GM18867 (cell line): ENCODE measurements around the gene EFNB2.

Source experiments
- ATAC-seq: cut with Tn5 transposase; IDR thresholded peaks from one replicate; pipeline ENCODE4 v1.9.1; 2021; ENCODE audit warnings: mild to moderate bottlenecking, moderate library complexity; ENCODE audit not compliant: unreplicated experiment

EFNB2 gene, protein sequence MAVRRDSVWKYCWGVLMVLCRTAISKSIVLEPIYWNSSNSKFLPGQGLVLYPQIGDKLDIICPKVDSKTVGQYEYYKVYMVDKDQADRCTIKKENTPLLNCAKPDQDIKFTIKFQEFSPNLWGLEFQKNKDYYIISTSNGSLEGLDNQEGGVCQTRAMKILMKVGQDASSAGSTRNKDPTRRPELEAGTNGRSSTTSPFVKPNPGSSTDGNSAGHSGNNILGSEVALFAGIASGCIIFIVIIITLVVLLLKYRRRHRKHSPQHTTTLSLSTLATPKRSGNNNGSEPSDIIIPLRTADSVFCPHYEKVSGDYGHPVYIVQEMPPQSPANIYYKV

DNA sequence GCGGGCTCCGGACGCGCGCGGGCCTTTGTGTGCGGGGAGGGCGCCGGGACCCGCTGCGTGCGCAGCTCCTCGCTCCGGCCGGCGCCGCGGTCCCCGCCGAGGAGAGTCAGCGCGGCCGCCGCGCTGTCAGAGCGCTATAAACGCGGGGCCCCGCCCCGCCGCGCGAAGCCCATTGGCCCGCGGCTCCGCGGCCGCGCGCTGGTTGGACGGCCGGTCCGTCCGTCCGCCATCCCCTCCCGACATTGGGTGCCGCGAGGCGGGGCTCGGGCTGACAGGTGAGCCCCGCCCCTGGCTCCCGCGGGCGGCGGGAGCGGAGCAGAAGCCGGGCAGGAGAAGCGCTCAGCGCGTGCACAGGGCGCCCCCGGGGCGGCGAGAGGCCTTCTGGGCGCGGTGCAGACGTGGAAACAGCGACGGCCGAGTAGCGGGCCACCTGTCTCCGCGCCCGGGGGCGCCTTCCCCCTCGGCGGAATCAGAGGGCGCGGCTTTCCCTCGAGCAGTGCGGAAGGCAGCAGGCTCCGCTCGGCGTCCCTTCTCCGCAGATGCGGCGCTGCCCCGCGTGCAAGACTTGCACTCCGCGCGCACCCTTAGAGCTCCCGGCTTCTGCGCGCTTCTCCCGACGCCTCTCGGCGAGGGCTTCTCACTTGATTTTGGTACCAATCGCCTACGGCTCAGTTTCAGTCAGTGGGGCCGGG lies at the start of gene EFNB2:
Gene EFNB2 (minus strand): TSS at position 111 of the 692 bp plus-strand sequence. CDS start 698 bp downstream, outside the sequence.
- ATAC-seq = peak; percentile 97

DNA sequence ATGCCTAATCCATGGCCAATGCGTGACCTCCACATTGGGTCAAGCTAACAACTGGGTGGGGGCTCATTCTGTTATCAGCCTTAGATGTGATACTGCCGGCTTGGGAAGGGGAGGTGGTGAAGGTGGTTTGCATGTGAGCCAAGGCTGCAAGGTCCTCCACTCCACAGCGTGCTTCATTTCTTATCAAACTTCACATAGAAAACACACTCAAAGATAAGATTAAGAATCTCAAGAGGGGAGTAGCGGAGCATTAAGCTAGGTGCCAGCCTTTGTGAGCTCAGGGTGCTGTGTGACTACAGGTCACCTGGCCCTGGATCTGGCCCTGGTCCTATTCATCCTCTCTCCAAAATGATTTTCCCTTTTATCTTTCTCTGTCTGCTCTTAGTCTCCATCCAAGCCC lies 45.8 kb upstream of the EFNB2 start:
- no peak for ATAC-seq

DNA sequence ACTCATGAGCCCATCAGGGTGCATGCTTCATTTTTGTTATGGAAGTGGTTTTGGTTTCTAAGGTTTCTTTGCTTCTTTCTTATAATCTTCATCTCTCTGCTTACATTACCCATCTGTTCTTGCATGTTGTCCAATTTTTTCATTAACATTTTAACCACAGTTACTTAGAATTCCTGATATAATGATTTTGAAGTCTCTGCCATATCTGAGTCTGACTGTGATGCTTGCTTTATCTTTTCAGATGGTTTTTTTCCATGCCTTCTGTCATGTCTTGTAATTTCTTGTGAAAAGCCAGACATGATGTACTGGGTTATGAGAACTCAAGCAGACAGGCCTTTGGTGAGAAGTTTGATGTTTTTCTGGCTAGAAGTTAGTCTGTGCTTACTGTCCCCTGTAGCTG lies 40.4 kb upstream of the EFNB2 start:
- ATAC-seq = no peak

DNA sequence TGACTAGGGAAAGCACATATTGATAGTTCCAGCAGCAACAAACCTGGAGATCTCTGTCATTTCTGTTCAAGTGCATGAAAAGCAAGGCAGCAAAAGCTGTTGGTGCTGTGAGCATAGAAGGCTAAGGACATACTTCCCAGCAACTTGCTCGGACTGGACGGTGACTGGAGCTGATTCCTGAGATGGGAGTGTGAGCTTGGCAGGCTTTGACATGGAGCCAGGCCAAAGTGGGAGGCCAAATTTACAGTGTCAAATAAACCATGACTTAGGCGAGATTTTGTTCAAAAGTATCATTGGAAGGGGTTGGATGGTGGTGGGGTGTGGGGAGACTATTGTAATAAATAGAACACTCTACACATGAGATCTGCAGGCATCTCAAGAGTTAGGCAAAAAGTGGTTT lies 38.4 kb upstream of the EFNB2 start:
- no peak for ATAC-seq

DNA sequence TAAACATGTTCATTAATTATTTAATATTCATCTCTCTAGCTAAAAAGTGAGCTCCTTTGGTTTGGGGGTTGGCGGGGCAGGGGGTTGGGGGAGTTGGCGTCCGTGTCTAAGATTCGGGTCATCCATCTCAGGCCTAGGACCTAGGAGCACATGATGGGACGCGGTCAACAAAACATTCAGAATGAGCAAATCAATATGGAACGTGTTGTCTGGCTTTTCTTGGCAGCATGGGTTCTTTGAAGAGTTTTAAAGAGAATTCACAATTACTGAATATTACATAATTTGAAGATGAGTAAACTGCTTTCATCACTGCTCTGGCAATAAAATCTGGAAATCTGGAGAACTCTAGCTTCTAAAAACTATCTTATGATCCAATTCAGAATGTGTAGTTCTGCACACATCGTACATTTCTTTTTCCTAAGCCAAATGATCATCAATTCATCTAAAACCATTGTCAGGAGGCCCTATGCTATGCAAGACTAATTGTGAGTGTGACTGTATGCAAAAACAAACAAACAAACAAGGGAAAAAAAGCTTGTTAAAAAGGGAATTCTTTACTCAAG lies 37.9 kb upstream of the EFNB2 start:
- ATAC-seq = no peak

DNA sequence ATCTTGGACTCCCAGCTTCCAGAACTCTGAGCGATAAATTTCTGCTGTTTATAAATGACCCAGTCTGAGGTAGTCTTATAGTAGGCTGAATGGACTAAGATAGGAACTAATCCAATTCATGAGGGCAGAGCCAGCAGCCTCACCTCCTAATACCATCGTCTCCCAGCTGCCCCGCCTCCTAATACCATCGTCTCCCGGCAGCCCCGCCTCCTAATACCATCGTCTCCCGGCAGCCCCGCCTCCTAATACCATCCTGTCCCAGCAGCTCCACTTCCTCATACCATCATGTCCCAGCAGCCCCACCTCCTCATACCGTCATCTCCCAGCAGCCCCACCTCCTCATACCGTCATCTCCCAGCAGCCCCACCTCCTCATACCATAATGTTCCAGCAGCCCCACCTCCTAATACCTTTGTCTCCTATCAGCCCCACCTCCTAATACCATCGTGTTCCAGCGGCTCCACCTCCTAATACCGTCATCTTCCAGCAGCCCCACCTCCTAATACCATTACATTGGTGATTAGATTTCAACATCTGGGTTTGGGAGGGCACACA lies 34.9 kb upstream of the EFNB2 start:
- ATAC-seq = peak; percentile 39

DNA sequence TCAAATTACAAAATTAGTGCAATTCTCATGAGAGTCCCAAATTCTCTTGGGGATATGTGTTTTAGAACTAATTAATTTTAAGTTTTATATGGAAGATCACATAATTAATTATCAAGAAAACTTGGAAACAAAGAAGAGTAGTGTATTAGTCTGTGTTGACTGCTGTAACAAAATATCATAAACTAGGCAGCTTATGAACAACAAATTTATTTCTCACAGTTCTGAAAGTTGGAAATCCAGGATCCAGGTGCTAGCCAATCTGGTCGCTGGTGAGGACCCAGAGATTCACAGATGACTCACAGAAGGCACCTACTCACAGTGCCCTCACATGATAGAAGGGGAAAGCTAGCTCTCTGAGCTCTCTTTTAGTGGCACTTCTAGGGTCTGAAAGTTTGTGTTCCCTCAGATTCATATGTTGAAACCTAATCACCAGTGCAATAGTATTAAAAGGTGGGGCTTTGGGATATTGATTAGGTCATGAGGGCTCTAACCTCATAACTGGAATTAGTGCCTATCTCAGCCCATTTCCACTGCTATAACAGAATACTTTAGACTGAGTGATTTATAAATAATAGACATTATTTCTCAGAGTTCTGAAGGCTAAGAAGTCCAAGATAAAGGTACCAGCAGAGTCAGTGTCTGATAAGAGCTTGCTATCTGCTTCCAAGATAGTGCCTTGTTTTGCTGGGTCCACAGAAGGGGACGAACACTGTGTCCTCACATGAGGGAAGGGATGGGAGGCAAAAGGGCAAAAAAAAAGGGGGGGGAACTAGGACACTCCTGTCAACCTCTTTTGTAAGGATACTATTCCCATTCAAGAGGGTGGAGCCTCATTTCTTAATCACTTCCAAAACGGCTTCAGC lies 34.0 kb upstream of the EFNB2 start:
- no peak for ATAC-seq

DNA sequence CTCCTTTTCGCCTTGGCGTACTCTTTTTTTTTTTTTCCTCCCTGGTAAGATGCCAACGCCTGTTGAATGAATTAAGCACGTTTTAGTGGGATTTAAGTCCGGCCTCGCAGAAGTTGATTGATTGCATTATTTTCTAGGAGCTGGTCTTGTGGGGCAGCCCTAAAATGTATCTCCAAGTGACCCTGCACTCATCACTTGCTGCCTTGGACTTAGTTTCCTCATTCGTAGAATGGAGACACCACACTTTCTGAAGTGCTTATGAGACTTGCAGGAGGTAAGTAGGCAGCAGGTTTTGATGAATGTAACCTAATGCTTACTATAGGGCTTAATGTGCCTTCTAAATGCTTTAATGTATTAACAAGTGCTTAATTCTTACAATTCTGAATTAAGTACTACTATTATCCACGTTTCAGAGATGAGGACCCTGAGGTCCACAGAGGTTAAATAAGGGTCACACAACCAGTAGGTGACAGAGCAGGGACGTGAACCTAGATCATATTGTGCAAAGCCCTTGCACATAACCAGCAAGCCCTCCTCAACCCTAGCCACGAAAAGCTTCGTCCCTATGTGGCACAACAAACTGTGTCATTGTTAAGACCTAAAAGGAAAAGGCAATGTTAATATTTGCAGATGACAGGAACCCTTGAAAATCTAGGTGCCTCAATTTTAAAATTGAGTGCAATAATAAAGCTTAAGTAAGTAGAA lies 33.0 kb upstream of the EFNB2 start:
- ATAC-seq = peak; percentile 34

DNA sequence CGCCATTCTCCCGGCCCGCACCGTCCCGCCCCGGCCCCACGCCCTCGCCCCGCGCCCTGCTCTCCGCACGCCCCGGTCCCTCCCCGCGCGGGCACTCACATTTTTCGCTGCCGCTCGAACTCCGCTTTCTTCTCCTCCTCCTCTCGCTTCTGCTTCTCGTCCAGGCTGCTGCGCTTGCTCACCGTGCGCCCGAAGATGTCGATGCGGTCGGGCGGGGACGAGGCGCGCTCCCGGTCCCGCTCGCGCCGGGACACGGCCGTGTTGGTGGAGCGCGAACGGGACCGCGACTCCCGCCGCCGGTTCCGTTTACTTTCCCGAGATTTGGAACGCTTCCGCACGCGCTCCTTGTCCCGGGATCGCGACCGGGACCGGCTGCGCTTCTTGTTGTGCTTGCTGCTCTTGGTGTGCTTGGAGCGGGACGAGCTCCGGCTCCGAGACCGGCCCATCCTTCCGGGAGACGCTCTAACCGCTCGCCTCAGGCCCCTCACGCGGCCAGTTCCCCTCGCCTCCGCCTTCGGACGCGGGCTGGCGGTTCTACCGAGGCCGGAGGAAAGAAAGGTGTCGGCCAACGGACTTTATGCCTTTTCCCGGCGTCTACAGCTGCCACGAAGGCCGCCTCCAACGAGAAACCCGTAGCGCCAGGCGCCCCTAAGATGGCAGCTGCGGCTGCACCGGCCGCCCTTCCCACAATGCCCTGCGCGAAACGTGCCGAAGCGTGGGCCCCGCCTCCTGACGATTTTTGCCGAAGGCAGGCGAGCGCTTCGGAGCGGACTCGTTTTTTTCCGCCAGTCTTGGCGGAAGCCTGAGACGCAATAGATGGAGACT lies 32.2 kb upstream of the EFNB2 start, which contains the start of gene ARGLU1:
Gene ARGLU1 (minus strand): TSS at position 664 of the 825 bp plus-strand sequence. CDS start 218 bp downstream, at position 446.
- ATAC-seq = peak; percentile 68

DNA sequence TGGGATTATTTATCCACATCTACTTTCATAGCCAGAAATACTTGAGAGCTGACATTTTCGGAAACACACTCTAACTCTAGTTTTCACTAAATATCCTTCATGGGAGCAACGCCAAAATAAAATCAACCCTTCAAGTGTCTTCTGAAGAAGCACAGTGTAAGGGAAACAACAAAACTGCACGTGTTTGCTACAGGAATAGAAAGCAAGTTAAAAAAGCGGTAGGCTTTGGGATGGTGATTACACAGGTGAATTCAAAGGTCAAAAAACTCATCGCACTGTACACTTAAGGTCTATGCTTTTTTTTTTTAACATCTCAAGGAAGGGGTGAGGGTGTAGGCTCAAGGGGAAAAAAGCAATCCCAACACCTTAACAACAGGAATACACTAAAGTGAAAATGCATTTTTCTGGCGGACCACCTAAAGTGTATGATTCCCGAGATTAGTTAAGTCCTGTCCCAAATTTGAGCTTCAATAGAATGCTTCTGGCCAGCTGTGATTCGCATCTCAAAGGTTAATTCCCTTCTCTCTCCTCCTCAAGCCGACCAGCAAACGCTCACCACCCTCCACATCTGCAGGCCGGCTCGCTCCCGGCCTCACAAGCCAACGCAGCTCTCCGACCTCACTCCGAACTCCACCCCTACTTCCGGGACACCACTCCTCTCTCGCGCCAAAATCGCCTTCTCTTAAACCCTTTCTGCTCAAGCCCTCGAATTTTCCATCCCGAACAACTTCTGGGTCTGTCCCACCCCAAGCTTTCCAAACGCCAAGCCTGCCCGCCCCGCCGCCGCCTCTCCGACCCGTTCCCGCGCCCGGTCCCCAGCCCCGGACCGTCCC lies 31.4 kb upstream of the EFNB2 start:
- peak; percentile 42 for ATAC-seq

DNA sequence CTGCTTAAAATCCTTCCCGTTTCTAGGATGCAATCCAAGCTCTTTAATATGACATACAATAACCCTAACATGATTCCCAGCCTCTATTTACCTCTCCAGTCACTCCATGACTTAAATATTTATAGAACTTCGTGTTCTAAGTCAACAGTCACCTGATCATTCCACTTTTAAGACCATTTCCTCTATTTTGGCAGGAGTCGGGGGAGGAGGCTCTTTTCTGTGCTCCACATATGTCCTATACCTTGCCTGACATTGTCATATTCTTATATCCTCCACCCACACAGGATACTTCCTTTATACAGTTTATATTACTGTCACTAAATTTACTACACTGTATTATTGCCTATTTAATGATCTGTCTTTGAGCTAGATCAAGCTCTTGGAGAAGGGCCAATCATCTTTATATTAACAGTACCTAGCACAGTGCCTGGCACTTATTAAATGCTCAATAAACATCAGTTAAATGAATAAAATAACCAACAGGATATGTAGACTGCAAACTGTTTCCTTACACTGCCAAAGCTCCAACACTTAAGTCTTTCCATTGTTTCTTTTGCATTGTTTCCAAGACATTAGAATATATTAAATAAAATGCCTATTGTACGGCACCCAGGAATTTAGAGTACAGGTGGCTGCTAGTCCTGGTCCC lies 29.8 kb upstream of the EFNB2 start:
- ATAC-seq = no peak

DNA sequence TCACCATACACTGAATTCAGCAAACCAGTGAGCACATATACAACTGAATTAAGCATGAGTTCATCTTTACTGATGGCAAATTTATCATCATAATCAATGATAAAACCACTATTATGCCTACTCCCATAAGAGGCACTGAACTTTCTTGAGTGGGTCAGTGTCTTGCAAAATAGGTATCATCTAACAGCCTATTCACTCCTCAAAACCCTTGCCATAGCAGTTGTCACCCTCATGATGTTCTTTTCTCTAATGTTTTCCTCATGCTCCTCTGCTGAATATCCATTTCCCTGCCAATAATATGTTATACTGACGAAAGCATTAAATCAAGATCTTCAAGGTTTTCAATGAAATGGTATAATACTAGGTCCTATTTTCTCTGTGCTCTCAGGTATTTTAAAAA lies 26.8 kb upstream of the EFNB2 start:
- no peak for ATAC-seq

DNA sequence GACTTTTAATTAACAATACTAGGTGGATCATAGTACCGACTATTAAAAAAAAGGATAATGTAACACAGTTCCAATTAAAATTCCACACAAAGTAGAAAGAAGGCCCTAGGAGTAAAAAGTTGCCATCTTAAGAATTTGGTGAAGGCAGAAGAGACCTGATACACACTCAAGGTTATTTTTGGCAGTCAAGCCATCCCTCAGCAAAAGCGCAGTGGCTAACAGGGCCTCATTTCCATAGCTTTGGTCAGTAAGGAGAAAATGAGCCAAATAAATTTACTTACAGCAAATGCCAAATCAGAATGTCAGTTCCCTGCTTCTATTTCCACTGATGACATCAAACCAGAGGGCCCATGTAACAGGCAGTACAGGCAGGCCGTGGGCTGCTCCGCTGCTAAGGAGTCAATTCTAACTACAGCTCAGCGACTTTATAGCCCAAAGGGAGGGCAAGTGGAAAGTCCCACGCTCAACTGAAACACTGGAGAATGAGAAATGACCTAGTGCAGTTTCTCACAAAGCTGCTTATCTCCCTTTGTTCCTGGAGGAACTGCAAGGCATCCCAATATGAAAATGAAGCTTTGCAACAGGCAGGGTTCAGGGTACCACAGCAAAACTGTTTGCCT lies 26.2 kb upstream of the EFNB2 start:
- peak; percentile 80 for ATAC-seq

DNA sequence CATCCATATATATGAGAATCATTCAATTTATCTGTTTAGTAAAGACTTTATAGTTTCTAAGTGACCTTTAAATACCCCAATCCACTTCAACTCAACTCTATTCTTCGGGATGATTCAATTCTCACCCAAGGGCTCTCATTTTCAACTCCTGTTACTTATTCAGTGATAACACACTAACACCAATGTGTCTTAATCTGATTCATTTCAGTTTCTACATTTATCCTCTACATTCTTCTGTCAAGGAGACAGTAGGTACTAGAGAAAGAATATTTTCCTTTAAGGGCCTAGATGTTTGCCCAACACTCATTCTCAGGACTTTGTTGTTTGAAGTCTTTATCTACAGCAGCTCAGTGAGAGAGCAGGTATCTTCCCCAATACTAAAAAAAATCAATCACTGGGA lies 25.4 kb upstream of the EFNB2 start:
- ATAC-seq = peak; percentile 36

DNA sequence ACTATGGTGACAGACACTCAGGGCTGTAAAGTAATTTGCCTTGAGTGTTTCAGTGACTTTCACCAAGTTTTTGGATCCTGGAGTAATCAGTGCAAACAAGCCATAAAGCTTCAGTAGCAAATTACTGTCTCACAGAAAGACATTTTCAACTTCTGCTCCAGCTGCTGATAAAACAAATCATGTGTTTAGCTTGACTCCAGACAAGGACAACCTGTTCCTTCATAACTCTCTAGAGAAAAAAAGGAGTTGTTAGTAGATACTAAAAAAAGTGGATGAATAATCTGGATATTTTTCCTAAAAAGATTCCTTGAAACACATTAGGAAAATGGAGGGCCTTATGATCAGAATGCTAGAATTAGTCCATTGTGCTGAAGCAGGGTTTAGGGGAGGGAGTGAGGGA lies 23.1 kb upstream of the EFNB2 start:
- ATAC-seq = no peak

DNA sequence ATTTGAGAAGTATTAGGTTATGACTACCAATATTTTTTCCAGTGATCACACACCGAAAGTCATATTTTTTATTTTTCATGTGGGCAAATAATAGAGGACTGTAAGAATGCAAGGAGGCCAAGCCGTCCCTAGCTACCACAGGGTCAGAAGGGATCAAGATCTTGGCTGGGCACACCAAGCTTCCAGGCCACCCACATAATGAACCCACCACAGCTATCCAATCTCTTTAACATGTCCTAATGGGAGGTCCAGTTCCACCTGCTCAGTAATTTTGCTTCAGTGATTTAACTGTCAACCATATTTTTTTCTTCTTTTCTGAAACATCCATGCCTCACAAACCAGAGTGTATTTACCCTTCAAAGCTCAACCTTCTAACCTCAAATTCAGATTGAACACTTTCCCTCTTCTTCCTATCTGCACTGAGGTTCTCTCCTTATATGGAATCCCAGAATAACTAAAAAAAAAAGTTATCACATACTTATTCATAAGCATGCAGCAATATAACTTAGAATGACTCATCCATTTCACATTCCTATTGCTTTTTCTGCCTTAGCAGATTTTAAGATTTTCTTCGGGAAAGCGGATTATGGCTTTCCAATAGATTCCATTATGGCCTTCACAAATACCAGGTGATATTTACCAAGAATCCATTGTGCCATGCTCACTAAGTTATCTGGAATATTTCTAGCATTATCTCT lies 20.3 kb upstream of the EFNB2 start:
- no peak for ATAC-seq

DNA sequence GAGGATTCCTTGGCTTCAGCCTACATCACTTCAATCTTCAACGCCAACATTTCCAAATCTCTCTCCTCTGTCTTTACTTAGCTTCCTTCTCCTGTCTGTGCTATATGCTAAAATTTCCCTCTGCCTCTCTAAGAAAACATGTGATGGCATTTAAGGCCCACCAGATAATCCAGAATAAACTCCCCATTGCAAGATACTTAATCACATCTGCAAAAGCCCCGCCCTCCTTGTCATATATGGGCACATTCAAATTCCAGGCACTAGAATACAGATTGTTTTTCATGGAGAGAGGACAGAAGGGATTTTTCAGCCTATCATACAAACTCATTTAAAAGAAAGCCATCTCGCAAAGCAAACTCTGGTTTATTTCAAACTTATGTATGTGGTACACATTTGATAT lies 16.3 kb upstream of the EFNB2 start:
- ATAC-seq = no peak
